Trophoblast cell (in vitro differentiated cells and primary cell): ENCODE measurements around the gene CACNA2D3.

Experiments used
- DNase-seq, 2 donors: peaks; one replicate each; pipeline ENCODE4 v3.0.0-alpha.2; 2016
- H2AFZ ChIP-seq: 2 replicates; pipeline ENCODE4 v1.6.1; 2013; ENCODE audit warnings: low read length, moderate library complexity, mild to moderate bottlenecking; ENCODE audit not compliant: insufficient read depth, poor library complexity
- H2AK5ac ChIP-seq: 2 replicates; pipeline ENCODE4 v1.6.1; 2013; ENCODE audit warnings: mild to moderate bottlenecking, low read length
- H2BK120ac ChIP-seq: 2 replicates; pipeline ENCODE4 v1.6.1; 2013; ENCODE audit warnings: low read length, mild to moderate bottlenecking, moderate library complexity; ENCODE audit not compliant: insufficient read depth, poor library complexity
- H2BK12ac ChIP-seq: 2 replicates; pipeline ENCODE4 v1.6.1; 2013; ENCODE audit warnings: mild to moderate bottlenecking, low read length, moderate library complexity
- H2BK5ac ChIP-seq: 2 replicates; pipeline ENCODE4 v1.6.1; 2013; ENCODE audit warnings: low read length, low read depth, moderate library complexity, mild to moderate bottlenecking; ENCODE audit not compliant: poor library complexity
- H3K14ac ChIP-seq: 2 replicates; pipeline ENCODE4 v1.6.1; 2013; ENCODE audit warnings: mild to moderate bottlenecking, low read length
- H3K18ac ChIP-seq: 2 replicates; pipeline ENCODE4 v1.6.1; 2013; ENCODE audit warnings: mild to moderate bottlenecking, low read length
- H3K23ac ChIP-seq: 2 replicates; pipeline ENCODE4 v1.6.1; 2013; ENCODE audit warnings: low read length
- H3K27ac ChIP-seq: 2 replicates; pipeline ENCODE4 v1.5.1; 2013; ENCODE audit warnings: low read depth, mild to moderate bottlenecking, inconsistent platforms, low read length, moderate library complexity
- H3K27me3 ChIP-seq: 2 replicates; pipeline ENCODE4 v1.6.1; 2013; ENCODE audit warnings: inconsistent platforms, mild to moderate bottlenecking, low read length, moderate library complexity; ENCODE audit not compliant: insufficient read depth
- H3K36me3 ChIP-seq, 2 experiments: 1 replicate in 1 of 2; 2 replicates in 1 of 2; pipeline ENCODE4 v1.6.1; 2013; ENCODE audit warnings: low read length in 2 of 2, mild to moderate bottlenecking in 2 of 2, moderate library complexity in 1 of 2; ENCODE audit not compliant: insufficient read depth in 2 of 2, control insufficient read depth in 1 of 2
- H3K4ac ChIP-seq: 2 replicates; pipeline ENCODE4 v1.6.1; 2013; ENCODE audit warnings: low read depth, mild to moderate bottlenecking, low read length, moderate library complexity
- H3K4me1 ChIP-seq, 2 experiments: 1 replicate in 1 of 2; 2 replicates in 1 of 2; pipeline ENCODE4 v1.6.1; 2013; ENCODE audit warnings: low read length in 2 of 2, mild to moderate bottlenecking in 2 of 2, moderate library complexity in 1 of 2; ENCODE audit not compliant: insufficient read depth in 2 of 2, control insufficient read depth in 1 of 2
- H3K4me2 ChIP-seq: 2 replicates; pipeline ENCODE4 v1.6.1; 2013; ENCODE audit warnings: inconsistent platforms, mild to moderate bottlenecking, low read length, moderate library complexity
- H3K4me3 ChIP-seq: 2 replicates; pipeline ENCODE4 v1.5.1; 2013; ENCODE audit warnings: mild to moderate bottlenecking, low read depth, low read length, inconsistent platforms
- H3K79me1 ChIP-seq: one replicate; pipeline ENCODE4 v1.6.1; 2013; ENCODE audit warnings: low read length
- H3K79me2 ChIP-seq: 2 replicates; pipeline ENCODE4 v1.6.1; 2013; ENCODE audit warnings: low read length, mild to moderate bottlenecking; ENCODE audit not compliant: control insufficient read depth, insufficient read depth, poor library complexity
- H3K9ac ChIP-seq: 2 replicates; pipeline ENCODE4 v1.6.1; 2013; ENCODE audit warnings: mild to moderate bottlenecking, low read length
- H3K9me3 ChIP-seq: 2 replicates; pipeline ENCODE4 v1.6.1; 2013; ENCODE audit warnings: low read depth, mild to moderate bottlenecking, control low read depth, inconsistent platforms, low read length; ENCODE audit not compliant: insufficient read depth
- H4K12ac ChIP-seq: 2 replicates; pipeline ENCODE4 v1.6.1; 2013; ENCODE audit warnings: low read depth, mild to moderate bottlenecking, low read length, moderate library complexity
- H4K8ac ChIP-seq: 2 replicates; pipeline ENCODE4 v1.6.1; 2013; ENCODE audit warnings: low read depth, mild to moderate bottlenecking, low read length, moderate library complexity
- H4K91ac ChIP-seq: one replicate; pipeline ENCODE4 v1.6.1; 2013; ENCODE audit warnings: low read depth, mild to moderate bottlenecking, low read length, moderate library complexity
- WGBS: extraction: QIAGEN DNeasy Blood & Tissue Kit; methylation state at CpG from one replicate; pipeline ENCODE4 v1.1.7; 2013; ENCODE audit warnings: missing lambda C conversion rate; ENCODE audit not compliant: insufficient read length, insufficient coverage; ENCODE audit errors: extremely low coverage; 5-methylcytosine and 5-hydroxymethylcytosine counted together

CACNA2D3 gene

DNA sequence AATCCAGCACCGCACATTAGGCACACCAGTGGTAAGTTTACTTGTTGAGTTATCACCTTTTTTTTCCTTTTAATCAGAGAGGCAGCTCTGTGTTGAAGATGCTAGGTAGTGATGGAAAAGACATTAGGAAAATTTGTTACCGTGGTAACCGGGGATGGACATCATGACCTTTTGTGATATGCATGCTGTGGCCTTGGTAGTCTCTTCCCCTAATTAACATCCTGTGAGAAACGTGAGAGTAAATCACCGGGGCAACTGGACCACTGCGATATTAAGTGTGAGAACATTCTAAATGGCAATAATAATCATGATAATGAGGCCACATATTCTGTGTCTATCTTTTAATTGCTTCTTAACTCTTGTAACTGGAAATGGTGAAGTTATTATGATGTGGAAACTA lies 362.0 kb downstream of the CACNA2D3 start:
- Histone ChIP-seq H2BK5ac (no peak overlapping the region), H3K27me3 (no peaks in the 10 kb centered on the region), H3K79me2 (no peaks in the 10 kb centered on the region), H3K18ac (no peak overlapping the region), H2AFZ (no peak overlapping the region), H2AK5ac (no peak overlapping the region), H3K4me1 (no peaks in the 10 kb centered on the region), H3K4me2 (no peak overlapping the region), H3K27ac (no peak overlapping the region), H3K14ac (no peak overlapping the region), H4K8ac (no peak overlapping the region), H4K12ac (no peak overlapping the region), H2BK12ac (no peak overlapping the region), H3K36me3 (no peaks in the 10 kb centered on the region), H3K9ac (no peak overlapping the region), H3K4ac (no peak overlapping the region), H3K9me3 (peaks cover 2% of the 10 kb centered on the region), H3K4me3 (no peak overlapping the region), H3K79me1 (no peaks in the 10 kb centered on the region), H3K23ac (no peak overlapping the region), H4K91ac (no peak overlapping the region), H2BK120ac (no peak overlapping the region)
- WGBS: no CpG with 5 or more reads among the region's 6 CpGs
- no peak for DNase-seq

DNA sequence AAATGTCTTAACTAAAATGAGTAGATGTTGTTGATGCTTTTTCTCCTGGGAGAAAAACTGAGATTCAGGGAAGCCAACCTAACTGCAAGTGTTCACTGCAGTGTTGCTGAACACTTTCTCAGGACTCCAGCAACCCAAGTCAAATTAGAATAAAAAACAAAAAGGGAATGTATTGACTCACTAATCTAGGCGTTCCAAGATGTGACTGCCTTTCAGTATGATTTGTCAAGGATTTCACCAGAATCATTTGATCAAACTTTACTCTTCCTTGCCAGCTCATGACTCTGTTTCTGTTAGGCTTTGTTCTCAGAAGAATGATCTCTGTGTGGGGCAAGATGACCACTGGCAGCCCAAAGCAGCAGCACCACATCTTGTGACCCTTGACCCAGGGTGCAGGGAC lies 364.0 kb downstream of the CACNA2D3 start:
- H3K27me3 ChIP-seq: no peaks in the 10 kb centered on the region
- no peak overlapping the region for H3K4me3 ChIP-seq
- H4K8ac ChIP-seq: no peak overlapping the region
- no peak overlapping the region for H3K23ac ChIP-seq
- no peak for DNase-seq
- H2BK5ac ChIP-seq: no peak overlapping the region
- no peaks in the 10 kb centered on the region for H3K79me2 ChIP-seq
- no peak overlapping the region for H3K4ac ChIP-seq
- no peak overlapping the region for H3K14ac ChIP-seq
- no peaks in the 10 kb centered on the region for H3K79me1 ChIP-seq
- H2BK12ac ChIP-seq: no peak overlapping the region
- no peak overlapping the region for H3K18ac ChIP-seq
- no peak overlapping the region for H2AK5ac ChIP-seq
- no peaks in the 10 kb centered on the region for H3K36me3 ChIP-seq
- H2BK120ac ChIP-seq: no peak overlapping the region
- no peak overlapping the region for H3K9ac ChIP-seq
- H3K27ac ChIP-seq: no peak overlapping the region
- no peak overlapping the region for H3K4me2 ChIP-seq
- H3K9me3 ChIP-seq: peaks cover 2% of the 10 kb centered on the region
- no peak overlapping the region for H2AFZ ChIP-seq
- H4K91ac ChIP-seq: no peak overlapping the region
- no peaks in the 10 kb centered on the region for H3K4me1 ChIP-seq
- no CpG with 5 or more reads among the region's 1 CpG for WGBS
- H4K12ac ChIP-seq: no peak overlapping the region

DNA sequence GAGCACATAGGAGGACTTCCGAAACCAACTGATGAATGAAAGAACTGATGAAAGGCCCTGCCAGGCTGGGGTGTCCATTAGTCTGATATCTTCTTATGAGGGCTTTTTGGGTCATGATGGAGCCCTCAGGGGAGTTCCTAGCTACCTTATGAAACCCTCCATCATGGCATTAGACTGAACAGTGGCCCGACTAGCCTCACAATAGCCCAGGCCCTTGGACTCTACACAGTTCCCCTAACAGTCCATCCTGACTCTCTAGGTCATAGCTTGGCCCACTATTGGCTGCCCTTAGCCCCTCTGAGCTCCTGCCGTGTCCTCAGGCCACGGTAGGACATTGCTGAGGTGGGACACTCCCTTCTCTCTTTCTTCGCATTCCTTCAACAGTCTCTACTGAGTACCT lies 365.9 kb downstream of the CACNA2D3 start:
- DNase-seq: no peak
- Histone ChIP-seq H2AK5ac (no peak overlapping the region), H2BK5ac (no peak overlapping the region), H3K18ac (no peak overlapping the region), H3K14ac (no peak overlapping the region), H2BK120ac (no peak overlapping the region), H3K4me1 (no peaks in the 10 kb centered on the region), H3K9me3 (peaks cover 2% of the 10 kb centered on the region), H3K4me3 (no peak overlapping the region), H4K12ac (no peak overlapping the region), H3K23ac (no peak overlapping the region), H3K27ac (no peak overlapping the region), H2AFZ (no peak overlapping the region), H3K4ac (no peak overlapping the region), H3K36me3 (no peaks in the 10 kb centered on the region), H3K4me2 (no peak overlapping the region), H3K79me1 (no peaks in the 10 kb centered on the region), H4K91ac (no peak overlapping the region), H3K79me2 (no peaks in the 10 kb centered on the region), H2BK12ac (no peak overlapping the region), H3K9ac (no peak overlapping the region), H3K27me3 (no peaks in the 10 kb centered on the region), H4K8ac (no peak overlapping the region)
- no CpG with 5 or more reads among the region's 5 CpGs for WGBS

DNA sequence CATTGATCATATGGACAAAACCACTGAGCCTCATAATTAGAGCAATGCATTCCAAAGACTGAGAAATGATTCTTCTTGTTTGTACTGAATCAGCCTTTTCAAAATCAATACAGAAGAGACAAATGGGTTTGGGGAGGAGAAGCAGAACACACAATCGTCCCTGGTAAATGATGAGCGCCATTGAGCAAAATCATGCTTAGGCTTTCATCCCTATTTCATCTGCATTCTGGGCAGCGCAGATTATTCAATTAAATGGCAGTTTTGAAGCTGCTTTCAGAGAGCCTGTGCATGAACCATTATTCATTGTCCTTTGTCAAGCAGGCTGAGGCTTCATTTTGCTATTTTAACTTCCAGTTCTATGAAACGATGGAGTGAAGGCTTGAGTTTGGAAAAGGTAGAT lies 371.9 kb downstream of the CACNA2D3 start:
- no peaks in the 10 kb centered on the region for H3K27me3 ChIP-seq
- no peak overlapping the region for H4K12ac ChIP-seq
- no peak overlapping the region for H4K8ac ChIP-seq
- no peak overlapping the region for H3K9ac ChIP-seq
- H3K18ac ChIP-seq: no peak overlapping the region
- no peaks in the 10 kb centered on the region for H3K79me2 ChIP-seq
- no peak overlapping the region for H3K4me3 ChIP-seq
- no peaks in the 10 kb centered on the region for H3K4me1 ChIP-seq
- H2AFZ ChIP-seq: no peak overlapping the region
- H3K79me1 ChIP-seq: no peaks in the 10 kb centered on the region
- no peak overlapping the region for H3K14ac ChIP-seq
- no peak overlapping the region for H3K23ac ChIP-seq
- H2BK5ac ChIP-seq: no peak overlapping the region
- no peaks in the 10 kb centered on the region for H3K9me3 ChIP-seq
- no peak overlapping the region for H3K27ac ChIP-seq
- no peak overlapping the region for H2BK12ac ChIP-seq
- no peak overlapping the region for H3K4ac ChIP-seq
- H4K91ac ChIP-seq: no peak overlapping the region
- no peak overlapping the region for H3K4me2 ChIP-seq
- no CpG with 5 or more reads among the region's 4 CpGs for WGBS
- DNase-seq: no peak
- no peaks in the 10 kb centered on the region for H3K36me3 ChIP-seq
- H2AK5ac ChIP-seq: no peak overlapping the region
- H2BK120ac ChIP-seq: no peak overlapping the region
